GM18526 (cell line): ENCODE data around the gene GLG1.

Experiments
- POLR2A ChIP-seq: IDR thresholded peaks from 3 replicates; pipeline ENCODE4 v1.6.1; 2011; ENCODE audit not compliant: insufficient read length; ENCODE audit errors: extremely low read depth

Gene GLG1

DNA sequence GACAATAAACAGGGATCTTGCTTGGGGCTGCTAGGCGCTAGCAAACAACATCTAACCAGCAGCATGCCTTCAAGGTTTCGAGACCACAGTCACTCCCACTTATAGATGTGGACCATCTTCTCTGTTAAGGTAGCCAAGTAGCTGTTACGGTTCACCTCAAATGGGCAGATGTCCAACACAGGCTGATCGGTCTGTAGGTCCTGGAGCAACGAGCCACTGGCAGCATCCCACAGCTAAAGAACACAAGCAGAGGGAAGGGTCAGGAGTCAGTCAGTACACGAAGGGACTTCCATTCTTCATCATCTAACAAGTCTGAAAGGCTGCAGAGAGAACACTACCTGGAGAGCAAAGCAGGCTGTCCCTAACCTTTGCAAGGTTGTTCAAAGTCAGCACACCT is 16.9 kb upstream of the GLG1 start:
- no peak for TF ChIP-seq POLR2A

DNA sequence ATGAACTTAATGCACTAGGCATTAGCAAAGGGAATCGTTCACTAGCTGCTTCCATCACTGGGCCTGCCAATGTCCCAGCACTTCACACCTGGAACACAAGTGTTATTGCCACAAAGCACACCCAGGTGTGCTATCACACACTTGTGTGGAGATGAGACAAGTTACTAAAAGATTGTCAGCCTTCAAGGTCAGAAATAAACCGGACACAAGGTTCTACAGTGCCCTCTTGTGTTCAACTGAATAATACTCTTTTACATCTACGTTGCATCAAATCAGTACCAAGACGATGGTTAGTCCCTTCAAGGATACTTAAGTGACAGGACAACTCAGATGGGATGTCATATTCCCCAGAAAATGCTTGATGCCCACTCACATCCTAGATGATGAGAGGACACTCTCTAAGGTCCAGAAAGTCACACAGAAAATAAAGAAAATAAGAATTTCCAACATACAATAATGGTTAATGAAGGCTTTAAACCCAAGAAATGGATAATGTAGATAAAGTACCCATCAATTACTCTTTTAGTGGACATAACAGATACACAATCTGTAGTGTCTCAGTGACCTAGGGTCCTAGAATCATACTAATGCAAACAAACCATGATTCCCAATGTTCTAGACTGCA is 16.4 kb upstream of the GLG1 start:
- no peak for TF ChIP-seq POLR2A

DNA sequence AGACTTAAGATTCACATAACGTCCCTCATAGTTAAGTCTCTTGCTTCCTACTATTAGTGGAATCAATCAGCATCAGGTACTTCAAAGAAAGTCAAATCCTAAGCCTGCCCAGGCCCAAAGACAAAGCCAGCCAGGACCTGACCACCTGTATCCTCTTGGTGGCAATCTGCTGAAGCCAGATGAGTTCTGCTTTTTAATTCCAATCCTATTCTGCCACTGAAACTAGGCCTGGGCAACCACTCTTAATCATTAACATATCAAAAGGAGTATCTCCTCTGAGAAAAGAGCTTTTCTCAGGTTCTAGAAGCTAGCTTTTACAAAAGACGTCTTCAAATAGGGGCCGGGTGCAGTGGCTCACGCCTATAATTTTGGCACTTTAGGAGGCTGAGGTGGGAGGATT is 15.1 kb upstream of the GLG1 start:
- TF ChIP-seq POLR2A = no peak

DNA sequence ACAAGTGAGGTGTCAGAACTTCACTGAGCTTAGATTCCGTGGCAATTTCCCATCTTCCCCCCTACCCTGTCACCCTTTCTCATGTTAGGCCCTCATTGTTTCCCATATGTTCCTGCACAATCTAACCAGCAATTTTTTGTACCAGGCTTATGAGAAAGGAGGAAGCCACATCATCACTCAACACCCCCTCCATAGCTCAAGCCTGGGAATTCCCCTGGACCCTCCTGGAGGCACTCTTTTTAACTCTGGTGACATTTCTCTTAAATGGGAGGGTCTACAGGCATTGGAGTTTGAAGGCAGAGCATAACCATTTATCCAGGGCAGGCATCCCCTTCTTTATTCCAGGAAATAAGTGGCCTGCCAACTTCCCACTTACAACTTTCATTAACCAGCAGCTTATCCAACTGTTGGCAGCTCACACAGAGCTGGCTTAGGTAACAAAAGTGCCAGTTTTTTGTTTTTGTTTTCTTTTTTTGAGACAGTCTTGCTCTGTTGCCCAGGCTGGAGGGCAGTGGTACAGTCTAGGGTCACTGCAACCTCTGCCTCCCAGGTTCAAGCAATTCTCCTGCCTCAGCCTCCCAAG is 10.4 kb upstream of the GLG1 start:
- TF ChIP-seq POLR2A = no peak

DNA sequence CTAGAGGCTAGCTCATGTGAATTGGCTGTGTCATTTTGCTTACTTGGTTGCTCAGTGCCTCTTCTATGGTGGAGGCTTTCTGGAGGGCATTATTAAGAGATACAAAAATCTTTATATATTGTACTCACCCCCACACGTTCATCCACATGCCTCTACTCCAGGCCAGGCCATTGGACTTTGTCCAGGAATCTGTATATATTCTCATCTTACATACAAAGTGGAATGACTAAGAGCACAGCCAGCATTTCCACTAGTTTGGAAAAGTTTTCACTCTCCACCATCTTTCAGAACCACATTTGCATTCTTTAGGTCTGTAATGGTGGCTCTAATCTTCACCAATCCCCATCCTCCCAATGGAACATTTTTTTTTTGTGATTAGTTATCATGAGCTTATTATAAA is 4.8 kb upstream of the GLG1 start:
- TF ChIP-seq POLR2A = no peak

DNA sequence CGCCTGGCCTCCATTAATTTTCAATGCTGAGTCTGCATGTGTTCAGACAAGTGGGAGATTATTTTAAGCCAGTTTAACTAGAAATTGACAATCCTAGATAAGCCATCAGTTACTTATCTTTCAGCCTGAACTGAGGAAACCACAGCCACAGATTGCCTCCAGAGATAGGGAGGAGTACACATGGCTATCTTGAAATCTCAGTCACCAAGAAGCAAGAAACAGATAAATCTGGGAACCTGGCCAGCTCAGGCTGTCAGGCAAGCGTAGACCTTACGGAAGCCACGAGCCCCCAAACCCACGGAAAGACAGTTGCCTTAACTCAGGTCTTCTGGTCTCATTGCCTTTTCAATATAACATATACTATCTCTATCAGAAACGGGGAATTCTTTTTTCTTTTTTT is 2.0 kb upstream of the GLG1 start:
- TF ChIP-seq POLR2A = no peak

DNA sequence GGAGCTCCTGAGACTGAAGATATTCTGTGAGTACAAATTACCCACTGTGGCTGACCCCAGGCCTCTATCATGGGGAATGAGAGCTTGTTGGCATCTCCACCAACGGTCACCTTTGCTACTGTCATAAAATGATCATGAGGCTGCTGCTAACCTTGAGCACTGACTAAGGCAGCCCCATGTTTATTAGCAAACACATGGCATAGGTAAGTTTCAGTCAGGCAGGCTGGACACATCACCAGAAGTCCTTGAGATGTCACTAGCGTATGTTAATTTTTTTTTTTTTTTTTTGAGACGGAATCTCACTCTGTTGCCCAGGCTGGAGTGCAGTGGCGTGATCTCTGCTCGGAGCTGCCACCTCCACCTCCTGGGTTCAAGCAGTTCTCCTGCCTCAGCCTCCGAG is 1.5 kb upstream of the GLG1 start:
- no peak for TF ChIP-seq POLR2A

DNA sequence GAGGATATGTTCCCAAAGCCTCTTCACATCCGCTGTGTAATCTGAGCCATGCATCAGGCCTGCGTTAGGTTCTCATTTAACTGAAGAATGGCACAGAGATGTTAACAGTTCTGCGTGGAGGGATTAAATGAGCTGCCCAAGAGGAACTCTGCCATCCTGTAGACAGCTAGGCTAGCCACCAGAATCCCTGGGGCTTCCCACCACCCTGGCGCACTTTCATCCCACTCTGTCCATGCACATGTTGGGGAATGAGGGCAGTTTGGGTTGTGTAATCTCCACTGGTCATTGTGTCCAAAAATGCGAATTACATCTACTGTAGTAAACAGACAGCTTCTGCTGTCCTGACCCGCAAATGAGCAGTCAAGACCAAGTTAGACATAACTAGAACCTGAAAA is 1.0 kb upstream of the GLG1 start:
- no peak for TF ChIP-seq POLR2A

DNA sequence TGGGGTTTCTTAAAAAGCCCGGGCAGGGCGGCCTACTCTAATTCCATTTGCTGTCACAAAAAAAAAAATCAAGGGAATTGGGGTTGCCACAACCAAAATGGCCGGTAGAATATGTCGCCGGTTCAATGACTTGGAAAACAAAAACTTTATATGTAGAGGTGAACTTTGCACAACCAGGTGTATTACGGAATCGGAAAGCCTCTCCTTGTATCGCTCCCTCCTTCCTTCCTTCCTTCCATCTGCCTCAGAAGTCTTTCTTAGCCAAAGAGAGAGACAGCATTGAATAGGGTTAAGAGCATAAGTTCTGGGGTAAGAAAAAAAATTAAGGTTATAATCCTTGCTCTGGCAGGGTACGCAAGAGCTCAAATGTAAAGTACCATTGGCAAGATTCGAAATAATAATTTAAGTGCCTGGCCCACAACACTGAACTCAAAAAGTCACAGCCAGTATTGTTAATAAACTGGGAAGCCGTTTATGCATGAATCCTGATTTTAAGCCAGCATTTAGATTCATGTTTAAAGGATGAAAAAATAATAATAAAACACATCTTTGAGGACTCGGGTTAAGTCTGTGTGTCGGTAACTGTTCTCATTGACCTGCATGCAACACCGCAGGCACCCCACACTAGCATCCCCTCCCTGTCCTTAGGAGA is 522 bp upstream of the GLG1 start:
- TF ChIP-seq POLR2A = no peak

DNA sequence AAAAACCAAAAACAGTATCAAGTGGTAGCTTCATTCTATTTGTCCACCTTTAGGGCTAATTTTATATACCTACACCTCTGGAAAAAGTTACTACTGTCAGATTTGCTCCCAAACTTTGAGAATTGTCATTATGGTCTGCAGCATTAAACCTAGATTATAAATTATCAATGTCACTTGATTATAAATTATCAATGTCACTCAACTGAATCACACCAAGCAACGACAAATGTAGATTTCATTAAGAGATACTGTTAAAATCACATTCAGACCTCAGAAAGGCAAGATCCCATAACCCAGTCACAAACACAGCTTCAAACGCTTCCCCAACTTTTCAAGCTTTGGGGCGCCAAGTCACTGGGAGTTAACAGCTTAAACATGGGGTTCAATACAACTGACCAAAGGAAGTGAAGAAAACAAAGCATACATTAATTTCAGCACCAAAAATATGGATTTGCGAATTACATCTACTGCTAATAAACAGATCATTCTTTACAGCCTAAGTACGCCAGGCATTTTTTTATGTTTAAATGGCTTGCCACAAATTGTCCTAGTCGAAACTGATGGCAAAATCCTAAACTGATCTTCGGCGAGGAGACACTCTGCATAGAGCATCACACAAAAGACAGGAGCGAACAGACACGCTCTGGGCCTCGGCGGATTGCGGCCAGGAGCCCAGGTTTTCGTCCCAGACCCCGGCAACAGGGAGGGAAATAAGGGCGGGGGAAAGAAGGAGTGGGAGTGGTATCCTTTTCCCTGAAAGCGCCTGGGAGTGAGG is 981 bp downstream of the GLG1 start:
- no peak for TF ChIP-seq POLR2A

DNA sequence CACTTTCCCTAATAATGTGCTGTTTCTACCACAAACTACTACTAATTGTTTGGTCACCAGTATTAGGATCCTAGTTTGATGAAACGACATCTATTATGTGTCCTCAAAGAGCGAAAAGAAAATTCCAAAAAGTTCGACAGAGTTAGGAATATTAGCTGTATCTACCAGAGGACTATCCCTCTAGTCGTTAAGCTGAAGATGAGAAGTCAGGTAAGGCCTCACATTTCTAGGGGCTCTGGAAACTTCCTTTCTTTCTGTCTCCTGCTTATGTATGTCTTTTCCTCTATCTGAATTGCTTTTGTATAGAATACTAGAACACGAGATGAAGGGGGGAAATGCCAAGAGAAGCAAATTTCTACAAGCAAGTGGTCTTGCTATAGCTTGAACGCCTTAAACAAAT is 1.6 kb downstream of the GLG1 start:
- TF ChIP-seq POLR2A = no peak

DNA sequence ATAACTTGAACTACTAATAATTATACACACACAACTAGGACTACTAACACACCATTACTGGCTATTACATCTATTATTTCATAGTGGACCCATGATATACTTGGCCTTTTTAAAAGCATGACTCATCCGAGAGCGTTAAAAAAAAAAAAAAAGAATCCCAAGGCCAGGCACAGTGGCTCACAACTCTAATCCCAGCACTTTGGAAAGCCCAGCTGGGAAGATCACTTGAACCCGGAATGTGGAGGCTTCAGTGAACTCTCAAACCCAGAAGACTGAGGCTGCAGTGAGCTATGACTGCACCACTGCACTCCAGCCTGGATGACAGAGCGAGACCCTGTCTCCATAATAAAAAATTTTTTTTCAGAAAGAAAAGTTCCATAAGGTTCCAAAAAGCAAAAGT is 3.1 kb downstream of the GLG1 start:
- TF ChIP-seq POLR2A = no peak

DNA sequence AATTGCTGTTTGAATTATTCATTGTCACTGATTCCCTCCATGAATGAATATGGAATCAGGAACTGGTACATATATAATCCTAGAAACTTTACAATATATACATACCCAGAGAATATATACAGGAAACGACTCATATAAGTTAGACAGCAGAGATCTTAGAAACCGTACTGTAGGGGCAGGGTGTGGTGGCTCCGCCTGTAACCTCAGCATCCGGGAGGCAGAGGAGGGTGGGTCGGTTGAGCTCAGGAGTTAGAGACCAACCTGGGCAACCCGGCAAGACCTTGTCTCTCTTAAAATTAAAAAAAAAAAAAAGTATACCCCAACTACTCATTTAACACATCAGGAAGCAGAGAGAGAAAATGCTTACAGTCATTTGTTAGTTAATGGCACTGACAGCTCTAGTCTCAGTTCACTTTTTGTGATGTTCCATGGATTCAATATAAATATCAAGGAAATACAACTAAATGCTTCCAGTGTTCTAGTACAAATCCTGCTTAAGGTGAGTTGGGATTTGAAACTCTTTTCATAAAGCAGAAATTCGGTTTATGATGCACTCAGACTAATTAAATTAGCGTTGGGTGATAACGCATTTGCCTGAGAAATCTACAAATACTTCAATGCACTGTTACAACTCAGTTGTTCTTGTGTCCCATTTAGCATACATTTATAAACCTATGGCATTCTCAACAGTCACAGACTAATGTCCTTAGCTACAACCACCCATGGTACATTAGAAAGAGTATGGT is 5.6 kb downstream of the GLG1 start:
- no peak for TF ChIP-seq POLR2A

DNA sequence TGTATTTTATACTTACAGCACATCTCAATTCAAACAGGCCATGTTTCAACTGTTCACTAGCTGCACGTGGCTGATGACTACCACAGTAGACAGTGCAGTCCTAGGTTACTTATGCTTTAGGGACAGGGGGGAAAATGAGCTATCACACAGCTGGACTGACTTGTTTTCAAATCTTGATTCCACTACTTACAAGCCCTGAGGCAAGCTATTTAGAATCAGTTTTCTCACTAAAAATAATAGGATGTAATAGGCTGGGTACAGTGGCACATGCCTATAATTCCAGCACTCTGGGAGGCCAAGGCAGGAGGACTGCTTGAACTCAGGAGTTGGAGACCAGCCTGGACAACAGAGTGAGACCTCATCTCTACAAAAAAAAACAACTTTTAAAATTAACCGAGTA is 10.3 kb downstream of the GLG1 start:
- TF ChIP-seq POLR2A = no peak

DNA sequence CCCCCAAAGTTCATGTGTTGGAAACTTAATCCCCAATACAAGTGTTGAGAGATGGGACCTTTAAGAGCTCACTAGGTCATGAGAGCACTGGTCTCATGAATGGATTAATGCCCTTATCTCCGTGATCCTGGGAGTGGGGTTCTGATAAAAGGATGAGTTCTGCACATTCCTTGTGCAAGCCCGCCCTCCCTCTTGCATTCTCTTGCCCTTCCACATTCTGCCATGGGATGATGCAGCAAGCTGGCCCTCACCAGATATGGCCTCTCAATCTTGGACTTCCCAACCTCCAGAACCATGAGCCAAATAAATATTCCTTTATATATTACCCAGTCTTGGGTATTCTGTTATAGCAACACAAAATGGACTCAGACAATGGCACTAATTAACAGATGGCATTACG is 14.1 kb downstream of the GLG1 start:
- TF ChIP-seq POLR2A = no peak
